Measurements from ENCODE around the gene BAZ2B. TPM values are rescaled to one million over a fixed set of nuclear protein-coding genes. Genes with fewer than 3 reads are reported as not detected.

Gene BAZ2B
- total and polyA plus RNA-seq, 9 of the 15 experiments (the other 6 are each of a cell fraction or from before 2014, with no cell fraction given) = 7.5 to 38.6 (median 19.8) TPM

DNA sequence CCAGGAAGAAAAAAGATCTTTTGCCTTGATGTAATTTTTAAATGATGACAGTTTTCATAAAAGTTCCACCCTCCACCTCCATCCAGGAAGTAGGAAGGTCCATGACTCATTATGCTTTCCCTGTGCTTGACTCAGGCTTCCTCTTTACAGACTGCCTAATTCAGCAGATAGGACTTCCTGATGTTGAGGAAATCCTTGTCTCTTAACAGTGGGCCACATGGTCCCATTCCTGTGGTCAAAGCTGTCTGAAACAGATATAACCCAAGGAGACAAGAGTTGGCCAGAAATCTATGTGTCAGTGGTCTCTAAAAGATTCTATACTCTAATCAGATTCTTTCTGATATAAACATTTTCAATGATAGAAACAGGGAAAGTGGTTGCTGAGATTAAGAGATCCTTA lies 119.1 kb downstream of the BAZ2B start (continued):
- no peak for TF ChIP-seq XRCC5 (IDR thresholded peaks at IDR 0.05; ENCODE audit: low read depth, low read length)
- no peak for TF ChIP-seq ZNF717 (CRISPR knock-in tag; IDR thresholded peaks at IDR 0.05)
- TF ChIP-seq, protein P1, sequence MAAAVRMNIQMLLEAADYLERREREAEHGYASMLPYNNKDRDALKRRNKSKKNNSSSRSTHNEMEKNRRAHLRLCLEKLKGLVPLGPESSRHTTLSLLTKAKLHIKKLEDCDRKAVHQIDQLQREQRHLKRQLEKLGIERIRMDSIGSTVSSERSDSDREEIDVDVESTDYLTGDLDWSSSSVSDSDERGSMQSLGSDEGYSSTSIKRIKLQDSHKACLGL (CRISPR knock-in tag; IDR thresholded peaks at IDR 0.05; ENCODE audit: borderline replicate concordance, poor library complexity, severe bottlenecking) = no peak
- no peak for TF ChIP-seq FOXJ3 (CRISPR knock-in tag; IDR thresholded peaks at IDR 0.05)
- TF ChIP-seq, protein P2, sequence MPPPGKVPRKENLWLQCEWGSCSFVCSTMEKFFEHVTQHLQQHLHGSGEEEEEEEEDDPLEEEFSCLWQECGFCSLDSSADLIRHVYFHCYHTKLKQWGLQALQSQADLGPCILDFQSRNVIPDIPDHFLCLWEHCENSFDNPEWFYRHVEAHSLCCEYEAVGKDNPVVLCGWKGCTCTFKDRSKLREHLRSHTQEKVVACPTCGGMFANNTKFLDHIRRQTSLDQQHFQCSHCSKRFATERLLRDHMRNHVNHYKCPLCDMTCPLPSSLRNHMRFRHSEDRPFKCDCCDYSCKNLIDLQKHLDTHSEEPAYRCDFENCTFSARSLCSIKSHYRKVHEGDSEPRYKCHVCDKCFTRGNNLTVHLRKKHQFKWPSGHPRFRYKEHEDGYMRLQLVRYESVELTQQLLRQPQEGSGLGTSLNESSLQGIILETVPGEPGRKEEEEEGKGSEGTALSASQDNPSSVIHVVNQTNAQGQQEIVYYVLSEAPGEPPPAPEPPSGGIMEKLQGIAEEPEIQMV (tag; conservative IDR thresholded peaks at IDR 0.05; ENCODE audit: low read depth) = no peak
- no peak; the same call in 1 of the 2 replicates for TF ChIP-seq FOXM1 (IDR thresholded peaks at IDR 0.05; ENCODE audit: low read depth)
- no peak for TF ChIP-seq FOXM1 (CRISPR knock-in tag; IDR thresholded peaks at IDR 0.05; ENCODE audit: low read depth)
- TF ChIP-seq, protein P3, sequence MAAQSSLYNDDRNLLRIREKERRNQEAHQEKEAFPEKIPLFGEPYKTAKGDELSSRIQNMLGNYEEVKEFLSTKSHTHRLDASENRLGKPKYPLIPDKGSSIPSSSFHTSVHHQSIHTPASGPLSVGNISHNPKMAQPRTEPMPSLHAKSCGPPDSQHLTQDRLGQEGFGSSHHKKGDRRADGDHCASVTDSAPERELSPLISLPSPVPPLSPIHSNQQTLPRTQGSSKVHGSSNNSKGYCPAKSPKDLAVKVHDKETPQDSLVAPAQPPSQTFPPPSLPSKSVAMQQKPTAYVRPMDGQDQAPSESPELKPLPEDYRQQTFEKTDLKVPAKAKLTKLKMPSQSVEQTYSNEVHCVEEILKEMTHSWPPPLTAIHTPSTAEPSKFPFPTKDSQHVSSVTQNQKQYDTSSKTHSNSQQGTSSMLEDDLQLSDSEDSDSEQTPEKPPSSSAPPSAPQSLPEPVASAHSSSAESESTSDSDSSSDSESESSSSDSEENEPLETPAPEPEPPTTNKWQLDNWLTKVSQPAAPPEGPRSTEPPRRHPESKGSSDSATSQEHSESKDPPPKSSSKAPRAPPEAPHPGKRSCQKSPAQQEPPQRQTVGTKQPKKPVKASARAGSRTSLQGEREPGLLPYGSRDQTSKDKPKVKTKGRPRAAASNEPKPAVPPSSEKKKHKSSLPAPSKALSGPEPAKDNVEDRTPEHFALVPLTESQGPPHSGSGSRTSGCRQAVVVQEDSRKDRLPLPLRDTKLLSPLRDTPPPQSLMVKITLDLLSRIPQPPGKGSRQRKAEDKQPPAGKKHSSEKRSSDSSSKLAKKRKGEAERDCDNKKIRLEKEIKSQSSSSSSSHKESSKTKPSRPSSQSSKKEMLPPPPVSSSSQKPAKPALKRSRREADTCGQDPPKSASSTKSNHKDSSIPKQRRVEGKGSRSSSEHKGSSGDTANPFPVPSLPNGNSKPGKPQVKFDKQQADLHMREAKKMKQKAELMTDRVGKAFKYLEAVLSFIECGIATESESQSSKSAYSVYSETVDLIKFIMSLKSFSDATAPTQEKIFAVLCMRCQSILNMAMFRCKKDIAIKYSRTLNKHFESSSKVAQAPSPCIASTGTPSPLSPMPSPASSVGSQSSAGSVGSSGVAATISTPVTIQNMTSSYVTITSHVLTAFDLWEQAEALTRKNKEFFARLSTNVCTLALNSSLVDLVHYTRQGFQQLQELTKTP (IDR thresholded peaks at IDR 0.05; ENCODE audit: low read depth in 1 of 2, partially characterized antibody in 2 of 2) = no peak
- TF ChIP-seq, protein P4, sequence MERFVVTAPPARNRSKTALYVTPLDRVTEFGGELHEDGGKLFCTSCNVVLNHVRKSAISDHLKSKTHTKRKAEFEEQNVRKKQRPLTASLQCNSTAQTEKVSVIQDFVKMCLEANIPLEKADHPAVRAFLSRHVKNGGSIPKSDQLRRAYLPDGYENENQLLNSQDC (CRISPR knock-in tag; IDR thresholded peaks at IDR 0.05) = no peak
- no peak for TF ChIP-seq MECOM (CRISPR knock-in tag; IDR thresholded peaks at IDR 0.05)
- no peak for TF ChIP-seq BRF1 (IDR thresholded peaks at IDR 0.05; ENCODE audit: borderline replicate concordance, extremely low read depth, insufficient read length)
- TF ChIP-seq KLF16 (IDR thresholded peaks at IDR 0.05) = peak; percentile 83
- no peak for TF ChIP-seq SMAD2 (IDR thresholded peaks at IDR 0.05; ENCODE audit: low read depth, low read length)
- TF ChIP-seq, protein P5, sequence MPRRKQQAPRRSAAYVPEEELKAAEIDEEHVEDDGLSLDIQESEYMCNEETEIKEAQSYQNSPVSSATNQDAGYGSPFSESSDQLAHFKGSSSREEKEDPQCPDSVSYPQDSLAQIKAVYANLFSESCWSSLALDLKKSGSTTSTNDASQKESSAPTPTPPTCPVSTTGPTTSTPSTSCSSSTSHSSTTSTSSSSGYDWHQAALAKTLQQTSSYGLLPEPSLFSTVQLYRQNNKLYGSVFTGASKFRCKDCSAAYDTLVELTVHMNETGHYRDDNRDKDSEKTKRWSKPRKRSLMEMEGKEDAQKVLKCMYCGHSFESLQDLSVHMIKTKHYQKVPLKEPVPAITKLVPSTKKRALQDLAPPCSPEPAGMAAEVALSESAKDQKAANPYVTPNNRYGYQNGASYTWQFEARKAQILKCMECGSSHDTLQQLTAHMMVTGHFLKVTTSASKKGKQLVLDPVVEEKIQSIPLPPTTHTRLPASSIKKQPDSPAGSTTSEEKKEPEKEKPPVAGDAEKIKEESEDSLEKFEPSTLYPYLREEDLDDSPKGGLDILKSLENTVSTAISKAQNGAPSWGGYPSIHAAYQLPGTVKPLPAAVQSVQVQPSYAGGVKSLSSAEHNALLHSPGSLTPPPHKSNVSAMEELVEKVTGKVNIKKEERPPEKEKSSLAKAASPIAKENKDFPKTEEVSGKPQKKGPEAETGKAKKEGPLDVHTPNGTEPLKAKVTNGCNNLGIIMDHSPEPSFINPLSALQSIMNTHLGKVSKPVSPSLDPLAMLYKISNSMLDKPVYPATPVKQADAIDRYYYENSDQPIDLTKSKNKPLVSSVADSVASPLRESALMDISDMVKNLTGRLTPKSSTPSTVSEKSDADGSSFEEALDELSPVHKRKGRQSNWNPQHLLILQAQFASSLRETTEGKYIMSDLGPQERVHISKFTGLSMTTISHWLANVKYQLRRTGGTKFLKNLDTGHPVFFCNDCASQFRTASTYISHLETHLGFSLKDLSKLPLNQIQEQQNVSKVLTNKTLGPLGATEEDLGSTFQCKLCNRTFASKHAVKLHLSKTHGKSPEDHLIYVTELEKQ (CRISPR knock-in tag; IDR thresholded peaks at IDR 0.05) = no peak
- TF ChIP-seq CCAR2 (IDR thresholded peaks at IDR 0.05; ENCODE audit: low read depth, low read length) = no peak
- TF ChIP-seq POLR3A (IDR thresholded peaks at IDR 0.05; ENCODE audit: borderline replicate concordance, extremely low read depth, insufficient read depth, insufficient read length) = no peak
- peak in 1 of 2 experiments; percentile 95; a peak in 2 of 4 replicates for TF ChIP-seq RCOR1 (IDR thresholded peaks at IDR 0.05; ENCODE audit: borderline replicate concordance in 1 of 2, low read depth in 2 of 2, low read length in 2 of 2)
- no peak for TF ChIP-seq GABPB2 (CRISPR knock-in tag; conservative IDR thresholded peaks at IDR 0.05)
- no peak for TF ChIP-seq CBX2 (IDR thresholded peaks at IDR 0.05; ENCODE audit: insufficient read depth, low read length, poor library complexity, severe bottlenecking)

Measured in K562 (cell line).